OCI-LY7 (cell line): ENCODE measurements around the gene RCOR1. TPM values are rescaled to one million over a fixed set of nuclear protein-coding genes. Genes with fewer than 3 reads are reported as not detected.

Experiments
- BruUV-seq: library from RNA; stranded (reverse); fragments of 400-500 nt; replicated peaks from 2 replicates; lab custom pipeline; 2021; lab: Mats Ljungman, UMichigan
- CTCF ChIA-PET: fragments of 300-600 bp; sonication (Branson Sonifier 250); formaldehyde crosslinking; loops from one replicate; lab custom pipeline; 2022; ENCODE audit warnings: antibody characterized with exemption; ENCODE audit not compliant: unreplicated experiment; lab: Charles Lee
- POLR2A ChIA-PET: fragments of 300-600 bp; sonication (Branson Sonifier 250); formaldehyde crosslinking; loops from one replicate; lab custom pipeline; 2022; ENCODE audit warnings: antibody characterized with exemption; lab: Charles Lee
- DNase-seq: peaks from one replicate; pipeline ENCODE4 v3.0.0-alpha.2; 2015; ENCODE audit warnings: low spot score
- H2AFZ ChIP-seq: fragments of 200-600 bp; sonication (generic), shearing (Covaris generic); 2 replicates; pipeline ENCODE4 v1.6.1; 2014; ENCODE audit warnings: mild to moderate bottlenecking, antibody characterized with exemption, low read length, moderate library complexity
- H3K27ac ChIP-seq: fragments of 200-600 bp; sonication (generic); 2 replicates; pipeline ENCODE4 v1.5.1; 2014; ENCODE audit warnings: mixed run types, low read depth, mild to moderate bottlenecking, moderate library complexity, low read length, inconsistent platforms; ENCODE audit not compliant: poor library complexity, severe bottlenecking
- H3K36me3 ChIP-seq: fragments of 200-600 bp; sonication (generic); 2 replicates; pipeline ENCODE4 v1.6.1; 2014; ENCODE audit warnings: mild to moderate bottlenecking, antibody characterized with exemption, low read length, moderate library complexity, mixed read lengths; ENCODE audit not compliant: insufficient read depth
- H3K4me1 ChIP-seq: fragments of 200-600 bp; sonication (generic); 2 replicates; pipeline ENCODE4 v1.5.1; 2014; ENCODE audit warnings: mild to moderate bottlenecking, low read length; ENCODE audit not compliant: insufficient read depth, poor library complexity, severe bottlenecking
- H3K4me2 ChIP-seq: fragments of 200-600 bp; sonication (generic); 2 replicates; pipeline ENCODE4 v1.6.1; 2014; ENCODE audit warnings: mild to moderate bottlenecking, low read length
- H3K4me3 ChIP-seq: fragments of 200-600 bp; sonication (generic); 2 replicates; pipeline ENCODE4 v1.5.1; 2014; ENCODE audit warnings: mild to moderate bottlenecking, low read depth, low read length; ENCODE audit not compliant: poor library complexity, severe bottlenecking
- H3K79me2 ChIP-seq: fragments of 200-600 bp; sonication (generic); 2 replicates; pipeline ENCODE4 v1.6.1; 2016; ENCODE audit warnings: low read depth, mild to moderate bottlenecking, low read length, moderate library complexity, mixed read lengths; ENCODE audit not compliant: insufficient read depth
- H3K9me2 ChIP-seq: fragments of 200-600 bp; sonication (generic); 2 replicates; pipeline ENCODE4 v1.6.1; 2016; ENCODE audit warnings: mild to moderate bottlenecking, low read length, mixed read lengths; ENCODE audit not compliant: insufficient read depth
- H3K9me3 ChIP-seq: fragments of 200-600 bp; sonication (generic); 2 replicates; pipeline ENCODE4 v1.6.1; 2014; ENCODE audit warnings: mild to moderate bottlenecking, mixed run types, low read length, mixed read lengths
- H4K20me1 ChIP-seq: fragments of 200-600 bp; sonication (generic); 2 replicates; pipeline ENCODE4 v1.6.1; 2014; ENCODE audit warnings: mild to moderate bottlenecking, antibody characterized with exemption, low read length, moderate library complexity, mixed read lengths; ENCODE audit not compliant: insufficient read depth
- EZH2phosphoT487 ChIP-seq: fragments of 200-600 bp; sonication (generic); IDR thresholded peaks from 2 replicates; pipeline ENCODE4 v1.6.1; 2018; ENCODE audit warnings: low read depth, borderline replicate concordance, mild to moderate bottlenecking, mixed run types, antibody characterized with exemption, low read length, moderate library complexity, mixed read lengths
- intact Hi-C: fragments of 100-400 bp; cut with micrococcal nuclease; formaldehyde crosslinking; loops from one replicate; pipeline ENCODE4 v1.10.0; 2022; ENCODE audit not compliant: unreplicated experiment
- total RNA-seq, 2 experiments: library from RNA; depleted of rRNA in 1 of 2; stranded (reverse); fragments of >200 nt in 1 of 2; shearing (Covaris generic) in 1 of 2; gene quantifications; 2 replicates each; pipeline ENCODE4 v1.2.3, GENCODE V29; 2014 to 2022
- TF ChIP-seq, protein P1 (sequence below): fragments of 200-600 bp; sonication (generic); conservative IDR thresholded peaks from 2 replicates; pipeline ENCODE4 v1.5.1; 2014; ENCODE audit warnings: mild to moderate bottlenecking, antibody characterized with exemption, low read length, moderate library complexity, mixed read lengths

The RCOR1 gene
- total RNA-seq, 2 experiments from 2014 or later, result 12.1 to 30.2 TPM

DNA sequence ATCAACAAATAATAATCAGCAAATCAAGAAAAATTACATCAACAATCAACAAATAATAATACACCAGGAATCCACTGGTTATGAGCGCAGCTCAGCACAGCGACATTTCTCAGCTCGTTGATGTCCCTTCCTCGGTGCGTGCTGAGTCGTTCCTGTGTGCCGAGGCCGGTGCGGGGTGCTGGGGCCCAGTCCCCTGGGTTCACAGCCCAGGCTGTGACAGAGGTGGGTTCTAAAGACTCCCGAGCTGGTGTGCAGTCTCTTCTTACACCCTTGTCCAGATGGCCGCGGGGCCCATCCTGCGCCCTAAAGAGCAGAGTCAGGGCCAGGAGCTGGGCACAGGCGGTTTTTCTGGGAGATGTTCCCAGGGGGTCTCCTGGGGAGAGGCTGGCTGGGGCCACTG, 157.9 kb downstream of the RCOR1 start:
- intact Hi-C loops, result no loop called here
- no peak for TF ChIP-seq EZH2phosphoT487
- TF ChIP-seq, protein P1, sequence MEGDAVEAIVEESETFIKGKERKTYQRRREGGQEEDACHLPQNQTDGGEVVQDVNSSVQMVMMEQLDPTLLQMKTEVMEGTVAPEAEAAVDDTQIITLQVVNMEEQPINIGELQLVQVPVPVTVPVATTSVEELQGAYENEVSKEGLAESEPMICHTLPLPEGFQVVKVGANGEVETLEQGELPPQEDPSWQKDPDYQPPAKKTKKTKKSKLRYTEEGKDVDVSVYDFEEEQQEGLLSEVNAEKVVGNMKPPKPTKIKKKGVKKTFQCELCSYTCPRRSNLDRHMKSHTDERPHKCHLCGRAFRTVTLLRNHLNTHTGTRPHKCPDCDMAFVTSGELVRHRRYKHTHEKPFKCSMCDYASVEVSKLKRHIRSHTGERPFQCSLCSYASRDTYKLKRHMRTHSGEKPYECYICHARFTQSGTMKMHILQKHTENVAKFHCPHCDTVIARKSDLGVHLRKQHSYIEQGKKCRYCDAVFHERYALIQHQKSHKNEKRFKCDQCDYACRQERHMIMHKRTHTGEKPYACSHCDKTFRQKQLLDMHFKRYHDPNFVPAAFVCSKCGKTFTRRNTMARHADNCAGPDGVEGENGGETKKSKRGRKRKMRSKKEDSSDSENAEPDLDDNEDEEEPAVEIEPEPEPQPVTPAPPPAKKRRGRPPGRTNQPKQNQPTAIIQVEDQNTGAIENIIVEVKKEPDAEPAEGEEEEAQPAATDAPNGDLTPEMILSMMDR, result no peak
- Histone ChIP-seq H2AFZ (no peak overlapping the region), H3K4me2 (no peak overlapping the region), H3K27ac (no peak overlapping the region), H3K4me1 (no peaks in the 10 kb centered on the region), H4K20me1 (no peaks in the 10 kb centered on the region), H3K79me2 (no peaks in the 10 kb centered on the region), H3K4me3 (no peak overlapping the region), H3K9me2 (no peaks in the 10 kb centered on the region), H3K9me3 (no peaks in the 10 kb centered on the region), H3K36me3 (no peaks in the 10 kb centered on the region)
- no peak for DNase-seq
- ChIA-PET CTCF (no interaction called here), POLR2A (interaction anchor here (0.6 kb wide), 1 partner anchor 306 kb away, joined by 4 read pairs; no protein-coding TSS in a partner anchor)
- no TSS peak for BruUV-seq

DNA sequence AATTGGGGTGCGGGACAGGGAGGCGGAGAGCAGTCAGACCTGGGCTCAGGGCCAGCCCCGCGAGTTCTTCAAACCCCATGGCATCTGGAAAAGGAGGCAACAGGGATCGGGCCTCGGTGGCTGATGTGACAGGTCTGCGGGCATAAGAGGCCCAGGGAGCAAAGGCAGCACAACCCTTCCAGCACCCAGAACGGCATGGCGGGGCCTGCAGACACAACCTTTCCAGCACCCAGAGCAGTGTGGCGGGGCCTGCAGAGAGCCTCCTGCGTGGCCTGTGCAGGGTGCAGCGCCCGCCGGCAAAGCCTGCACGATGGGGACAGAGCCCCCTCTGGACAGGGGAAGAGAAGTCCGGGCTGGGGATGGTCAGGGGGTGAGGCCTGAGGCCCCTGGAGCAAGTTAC, 158.6 kb downstream of the RCOR1 start:
- H3K4me2 ChIP-seq, result no peak overlapping the region
- intact Hi-C loops, result no loop called here
- no peak overlapping the region for H3K4me3 ChIP-seq
- TF ChIP-seq EZH2phosphoT487, result no peak
- TF ChIP-seq, protein P1, result no peak
- H3K27ac ChIP-seq, result no peak overlapping the region
- no peaks in the 10 kb centered on the region for H3K36me3 ChIP-seq
- no peaks in the 10 kb centered on the region for H3K9me3 ChIP-seq
- H3K9me2 ChIP-seq, result no peaks in the 10 kb centered on the region
- no peak for DNase-seq
- POLR2A ChIA-PET, result interaction anchor here (0.6 kb wide), 1 partner anchor 307 kb away, joined by 4 read pairs; no protein-coding TSS in a partner anchor
- CTCF ChIA-PET, result interaction anchor here (0.6 kb wide), 1 partner anchor 245 kb away, joined by 3 read pairs; no protein-coding TSS in a partner anchor
- H3K4me1 ChIP-seq, result no peaks in the 10 kb centered on the region
- no peaks in the 10 kb centered on the region for H4K20me1 ChIP-seq
- no peak overlapping the region for H2AFZ ChIP-seq
- BruUV-seq, result no TSS peak
- H3K79me2 ChIP-seq, result no peaks in the 10 kb centered on the region

DNA sequence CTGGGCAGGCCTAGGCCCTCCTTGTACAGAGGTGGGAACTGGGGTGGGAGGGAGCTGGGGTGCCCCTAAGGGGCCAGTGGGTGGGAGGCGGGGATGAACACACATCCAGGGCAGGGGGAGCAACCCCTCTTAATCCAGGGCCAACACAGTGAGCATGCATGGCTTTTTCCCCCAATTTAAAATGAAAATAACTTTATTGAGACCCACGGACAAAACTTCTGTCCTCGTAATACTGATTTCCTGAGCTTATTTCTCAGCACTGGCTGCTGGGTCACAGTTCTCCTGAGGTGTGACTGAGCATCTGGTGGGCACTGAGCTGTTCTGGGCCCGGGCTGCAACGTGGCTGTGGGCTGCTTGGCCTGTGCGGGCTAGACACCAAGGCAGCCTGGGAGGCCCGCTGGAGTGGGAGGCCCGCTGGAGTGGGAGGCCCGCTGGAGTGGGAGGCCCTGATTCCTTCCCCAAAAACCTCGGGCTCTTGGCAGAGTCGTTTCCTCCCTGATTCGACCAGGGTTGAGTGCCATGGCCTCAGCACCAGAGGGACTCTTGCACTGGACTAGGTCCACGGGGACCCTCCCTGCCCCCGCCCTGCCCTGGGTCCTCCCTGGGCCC, 159.9 kb downstream of the RCOR1 start:
- intact Hi-C loops, result no loop called here
- no peaks in the 10 kb centered on the region for H4K20me1 ChIP-seq
- H3K27ac ChIP-seq, result no peak overlapping the region
- no peak for TF ChIP-seq EZH2phosphoT487
- TF ChIP-seq, protein P1, result no peak
- H3K4me3 ChIP-seq, result no peak overlapping the region
- CTCF ChIA-PET, result no interaction called here
- no TSS peak for BruUV-seq
- no peaks in the 10 kb centered on the region for H3K79me2 ChIP-seq
- H3K9me2 ChIP-seq, result no peaks in the 10 kb centered on the region
- DNase-seq, result no peak
- POLR2A ChIA-PET, result no interaction called here
- H2AFZ ChIP-seq, result no peak overlapping the region
- no peaks in the 10 kb centered on the region for H3K9me3 ChIP-seq
- H3K4me1 ChIP-seq, result no peaks in the 10 kb centered on the region
- no peak overlapping the region for H3K4me2 ChIP-seq
- no peaks in the 10 kb centered on the region for H3K36me3 ChIP-seq
